B cell (primary cell): ENCODE measurements around the gene CEP85. TPM values are rescaled to one million over a fixed set of nuclear protein-coding genes. Genes with fewer than 3 reads are reported as not detected.

Source experiments
- ATAC-seq: fragments of 200-7000 bp; cut with Tn5 transposase; one replicate; pipeline ENCODE4 v1.10.0; 2021; ENCODE audit warnings: low read depth, mild to moderate bottlenecking, moderate number of reproducible peaks, moderate library complexity
- CTCF ChIA-PET: fragments of 350-600 bp; sonication (Branson Sonifier 250); formaldehyde crosslinking; loops from one replicate; lab custom pipeline; 2021; ENCODE audit warnings: antibody characterized with exemption, inconsistent platforms; lab: Charles Lee
- POLR2A ChIA-PET: fragments of 350-600 bp; sonication (Branson Sonifier 250); formaldehyde crosslinking; loops from one replicate; lab custom pipeline; 2021; ENCODE audit warnings: antibody characterized with exemption; lab: Charles Lee
- DNase-seq: peaks from one replicate; pipeline ENCODE4 v3.0.0; 2013
- H2AFZ ChIP-seq: 2 replicates; pipeline ENCODE4 v1.6.1; 2012; ENCODE audit warnings: mild to moderate bottlenecking, low read depth, low read length; ENCODE audit not compliant: insufficient read depth, poor library complexity, severe bottlenecking
- H3K27ac ChIP-seq, 2 donors: 1 replicate in 1 of 2; 2 replicates in 1 of 2; pipeline ENCODE4 v1.5.1; 2012 to 2013; ENCODE audit warnings: low read length in 2 of 2, mild to moderate bottlenecking in 2 of 2, moderate library complexity in 1 of 2
- H3K27me3 ChIP-seq, 4 experiments: fragments of 200-600 bp in 1 of 4; sonication (generic) in 1 of 4; replicated peaks in 1 of 4; 1 replicate in 2 of 4; 2 replicates in 2 of 4; pipeline versions ENCODE4 v1.6.1 to v1.7.0; 2013 to 2016; ENCODE audit warnings: low read length in 3 of 4, mild to moderate bottlenecking in 2 of 4, mixed read lengths in 1 of 4, moderate library complexity in 1 of 4; ENCODE audit not compliant: insufficient read depth in 4 of 4, control insufficient read depth in 3 of 4; ENCODE audit errors: control extremely low read depth in 1 of 4
- H3K36me3 ChIP-seq, 2 experiments: replicated peaks in 1 of 2; 1 replicate in 1 of 2; 2 replicates in 1 of 2; pipeline versions ENCODE4 v1.6.1 to v1.7.1; 2013; ENCODE audit warnings: low read length in 1 of 2; ENCODE audit not compliant: insufficient read depth in 2 of 2, control insufficient read depth in 1 of 2; ENCODE audit errors: control extremely low read depth in 1 of 2, extremely low read depth in 1 of 2
- H3K4me1 ChIP-seq, 2 donors: fragments of 200-600 bp in 1 of 2; sonication (generic) in 1 of 2; 1 replicate in 1 of 2; 2 replicates in 1 of 2; pipeline versions ENCODE4 v1.5.1 to v1.6.1; 2013 to 2017; ENCODE audit warnings: low read length in 2 of 2; ENCODE audit not compliant: control insufficient read depth in 2 of 2, insufficient read depth in 2 of 2
- H3K4me2 ChIP-seq: replicated peaks from 2 replicates; pipeline ENCODE3; 2012; ENCODE audit warnings: mild to moderate bottlenecking, low read depth, low read length; ENCODE audit not compliant: poor library complexity, severe bottlenecking
- H3K4me3 ChIP-seq, 5 experiments: fragments of 200-600 bp in 1 of 5; sonication (generic) in 1 of 5; 1 replicate in 3 of 5; 2 replicates in 2 of 5; pipeline versions ENCODE4 v1.5.1 to v1.7.0; 2011 to 2016; ENCODE audit warnings: low read length in 4 of 5, mild to moderate bottlenecking in 4 of 5, low read depth in 2 of 5, control low read depth in 1 of 5, moderate library complexity in 1 of 5; ENCODE audit not compliant: insufficient read depth in 1 of 5; ENCODE audit errors: control extremely low read depth in 1 of 5, extremely low read depth in 1 of 5
- H3K79me2 ChIP-seq: fragments of 200-600 bp; sonication (generic); one replicate; pipeline ENCODE4 v1.6.0; 2016; ENCODE audit warnings: low read length; ENCODE audit not compliant: control insufficient read depth, insufficient read depth
- H3K9ac ChIP-seq: fragments of 200-600 bp; sonication (generic); 2 replicates; pipeline ENCODE4 v1.6.1; 2017; ENCODE audit warnings: mild to moderate bottlenecking, low read length, moderate library complexity
- H3K9me3 ChIP-seq, 3 donors: one replicate each; pipeline versions ENCODE4 v1.6.1 to v1.7.1; 2013; ENCODE audit warnings: low read length in 2 of 3; ENCODE audit not compliant: control insufficient read depth in 2 of 3, insufficient read depth in 1 of 3; ENCODE audit errors: control extremely low read depth in 1 of 3
- H4K20me1 ChIP-seq: 2 replicates; pipeline ENCODE4 v1.6.0; 2012; ENCODE audit warnings: mild to moderate bottlenecking, low read length; ENCODE audit not compliant: insufficient read depth, control insufficient read depth, poor library complexity, severe bottlenecking
- H3K27ac Mint-ChIP-seq: one replicate; pipeline ENCODE4 v1.8.0; 2021; ENCODE audit warnings: mixed read lengths
- H3K27me3 Mint-ChIP-seq: one replicate; pipeline ENCODE4 v1.8.0; 2021; ENCODE audit warnings: mixed read lengths
- H3K4me1 Mint-ChIP-seq: one replicate; pipeline ENCODE4 v1.8.0; 2021; ENCODE audit warnings: mixed read lengths
- H3K4me3 Mint-ChIP-seq: one replicate; pipeline ENCODE4 v1.8.0; 2021; ENCODE audit warnings: mixed read lengths
- H3K9me3 Mint-ChIP-seq: one replicate; pipeline ENCODE4 v1.8.0; 2022; ENCODE audit warnings: mixed read lengths; ENCODE audit not compliant: insufficient read depth
- CTCF ChIP-seq: fragments of 200-600 bp; IDR thresholded peaks from one replicate; pipeline ENCODE4 v1.8.0; 2022; ENCODE audit warnings: antibody characterized with exemption, mild to moderate bottlenecking
- EZH2 ChIP-seq: IDR thresholded peaks from 2 replicates; pipeline ENCODE4 v1.6.1; 2012; ENCODE audit warnings: borderline replicate concordance, low read depth, mild to moderate bottlenecking, moderate library complexity, low read length; ENCODE audit not compliant: insufficient read depth, poor library complexity, severe bottlenecking
- WGBS: methylation state at CpG from one replicate; pipeline ENCODE4 v1.1.5; 2013; ENCODE audit warnings: missing lambda C conversion rate; ENCODE audit not compliant: insufficient coverage; 5-methylcytosine and 5-hydroxymethylcytosine counted together
- intact Hi-C: fragments of 100-400 bp; cut with micrococcal nuclease; formaldehyde crosslinking; loops from one replicate; pipeline ENCODE4 v1.10.0; 2022
- polyA plus RNA-seq: library from polyadenylated mRNA; depleted of rRNA; stranded (reverse); fragments of >200 nt; gene quantifications from 2 replicates; pipeline ENCODE4 v1.2.3, GENCODE V29; 2012
- total RNA-seq, 2 donors: library from RNA; stranded (reverse); fragments of 120-200 nt in 1 of 2; gene quantifications; 1 replicate in 1 of 2; 2 replicates in 1 of 2; pipeline versions ENCODE4 v1.2.3 to v1.2.4, GENCODE V29; 2013 to 2022

The CEP85 gene
- total and polyA plus RNA-seq, 2 donors (not counting 1 experiment from before 2014, with no cell fraction given) = 16.2 to 16.3 TPM

DNA sequence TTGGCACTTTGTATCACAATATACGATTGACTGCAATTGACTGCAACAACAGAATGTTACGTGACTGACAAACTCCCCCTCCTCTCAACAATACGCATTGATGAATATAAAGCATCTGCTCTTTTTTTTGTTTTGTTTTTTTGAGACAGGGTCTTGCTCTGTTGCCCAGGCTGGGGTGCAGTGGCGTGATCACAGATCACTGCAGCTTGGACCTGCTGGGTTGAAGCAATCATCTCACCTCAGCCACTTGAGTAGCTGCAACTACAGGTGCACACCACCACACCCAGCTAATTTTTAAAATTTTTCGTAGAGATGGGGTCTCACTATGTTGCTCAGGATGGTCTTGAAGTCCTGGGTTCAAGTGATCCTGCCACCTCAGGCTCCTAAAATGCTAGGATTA lies 21.3 kb upstream of the CEP85 start:
- Histone ChIP-seq H3K4me1 (no peaks in the 10 kb centered on the region), H4K20me1 (no peaks in the 10 kb centered on the region), H3K9me3 (no peaks in the 10 kb centered on the region), H3K79me2 (no peaks in the 10 kb centered on the region), H3K4me3 (no peak overlapping the region), H2AFZ (no peak overlapping the region), H3K36me3 (no peaks in the 10 kb centered on the region), H3K27me3 (peaks cover 0 to 2% (median 0%) of the 10 kb centered on the region in 4 experiments), H3K27ac (no peak overlapping the region), H3K4me2 (no peak overlapping the region), H3K9ac (no peak overlapping the region)
- H3K27me3 Mint-ChIP-seq = peaks cover 8% of the 10 kb centered on the region
- TF ChIP-seq EZH2 (no peak), CTCF (no peak)
- no peaks in the 10 kb centered on the region for H3K9me3 Mint-ChIP-seq
- H3K4me3 Mint-ChIP-seq = no peak overlapping the region
- no peak overlapping the region for H3K27ac Mint-ChIP-seq
- intact Hi-C loops = no loop called here
- no peaks in the 10 kb centered on the region for H3K4me1 Mint-ChIP-seq
- POLR2A ChIA-PET = no interaction called here
- ATAC-seq (no peak), DNase-seq (no peak)
- CTCF ChIA-PET = interaction anchor here (1.2 to 1.5 kb wide), 2 partner anchors 21 to 49 kb away, joined by 4 read pairs; partner anchors contain the start of gene CEP85
- WGBS = 86% methylated on average over 1 of the region's 5 CpGs

DNA sequence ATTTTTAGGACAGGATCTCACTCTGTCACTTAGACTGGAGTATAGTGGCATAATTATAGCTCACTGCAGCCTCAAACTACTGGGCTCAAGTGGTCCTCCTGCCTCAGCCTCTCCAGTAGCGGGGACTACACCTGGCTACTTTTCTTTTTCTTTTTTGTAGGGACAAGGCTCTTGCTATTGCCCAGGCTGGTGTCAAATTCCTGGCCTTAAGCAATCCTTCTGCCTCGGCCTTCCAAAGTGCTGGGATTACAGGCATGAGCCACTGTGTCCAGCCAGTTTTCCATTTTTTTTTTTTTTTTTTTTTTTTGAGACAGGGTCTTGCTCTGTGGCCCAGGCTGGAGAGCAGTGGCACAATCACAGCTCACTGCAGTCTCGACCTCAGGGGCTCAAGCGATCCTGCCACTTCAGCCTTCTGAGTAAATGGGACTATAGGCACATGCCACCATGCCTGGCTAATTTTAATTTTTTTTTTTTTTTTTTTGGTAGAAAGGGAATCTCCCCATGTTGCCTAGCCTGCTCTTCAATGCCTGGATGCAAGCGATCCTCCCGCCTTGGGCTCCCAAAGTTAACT lies 20.6 kb upstream of the CEP85 start:
- no peak for ATAC-seq
- CTCF ChIA-PET = interaction anchor here (1.5 kb wide), 1 partner anchor 21 kb away, joined by 4 read pairs; the partner anchor contains the start of gene CEP85
- WGBS = 100% methylated on average over 4 of the region's 6 CpGs
- Mint-ChIP-seq H3K27me3 (peaks cover 8% of the 10 kb centered on the region), H3K27ac (no peak overlapping the region), H3K4me1 (no peaks in the 10 kb centered on the region), H3K4me3 (no peak overlapping the region), H3K9me3 (no peaks in the 10 kb centered on the region)
- Histone ChIP-seq H3K27me3 (peaks cover 0 to 2% (median 0%) of the 10 kb centered on the region in 4 experiments), H3K36me3 (no peaks in the 10 kb centered on the region), H2AFZ (no peak overlapping the region), H3K9me3 (no peaks in the 10 kb centered on the region), H3K27ac (no peak overlapping the region), H3K4me3 (no peak overlapping the region), H3K4me2 (no peak overlapping the region), H3K9ac (no peak overlapping the region), H3K4me1 (no peaks in the 10 kb centered on the region), H3K79me2 (no peaks in the 10 kb centered on the region), H4K20me1 (no peaks in the 10 kb centered on the region)
- DNase-seq = no peak
- TF ChIP-seq EZH2 = no peak
- no peak for TF ChIP-seq CTCF
- intact Hi-C loops = no loop called here
- POLR2A ChIA-PET = no interaction called here
